Fibroblast of skin of right quadriceps (primary cell): ENCODE data around the gene NMRK1.

Source experiments
- DNase-seq: peaks from one replicate; pipeline ENCODE4 v3.0.0-alpha.2; 2013

The NMRK1 gene

DNA sequence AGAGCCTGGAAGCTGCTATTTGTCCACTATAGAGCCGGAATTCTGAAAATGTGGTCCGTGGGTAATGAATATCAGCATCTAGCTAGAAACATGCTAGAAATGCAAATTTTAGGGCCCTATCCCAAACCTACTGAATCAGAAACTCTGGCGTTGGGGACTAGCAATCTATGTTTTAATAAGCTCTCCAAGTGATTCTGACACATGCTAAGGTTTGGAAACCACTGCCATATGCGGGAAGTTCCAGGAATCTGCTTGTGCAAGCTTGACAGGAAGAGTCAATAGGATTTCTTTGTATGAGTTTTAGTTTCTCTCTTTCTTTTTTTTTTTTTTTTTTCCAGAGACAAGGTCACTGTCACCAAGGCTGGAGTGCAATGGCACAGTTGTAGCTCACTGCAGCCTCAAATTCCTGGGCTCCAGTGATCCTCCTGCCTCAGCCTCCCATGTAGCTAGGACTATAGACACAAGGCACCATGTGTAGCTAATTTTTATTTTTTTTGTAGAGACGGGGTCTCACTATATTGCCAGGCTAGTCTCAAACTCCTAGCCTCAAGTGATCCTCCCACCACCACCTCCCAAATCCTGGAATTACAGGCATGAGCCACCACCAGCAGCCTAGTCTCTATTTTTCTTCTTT is 33.5 kb downstream of the NMRK1 start:
- peak; percentile 71 for DNase-seq

- DNase-seq: no peak
Observed at GRCh38 chr9:75053869-75054268, 34.1 kb downstream of the NMRK1 start.

- no peak for DNase-seq
Observed at GRCh38 chr9:75051285-75051684, 36.7 kb downstream of the NMRK1 start.

GRCh38 chr9:75047506-75047905 is 40.4 kb downstream of the NMRK1 start:
- DNase-seq: no peak

DNA sequence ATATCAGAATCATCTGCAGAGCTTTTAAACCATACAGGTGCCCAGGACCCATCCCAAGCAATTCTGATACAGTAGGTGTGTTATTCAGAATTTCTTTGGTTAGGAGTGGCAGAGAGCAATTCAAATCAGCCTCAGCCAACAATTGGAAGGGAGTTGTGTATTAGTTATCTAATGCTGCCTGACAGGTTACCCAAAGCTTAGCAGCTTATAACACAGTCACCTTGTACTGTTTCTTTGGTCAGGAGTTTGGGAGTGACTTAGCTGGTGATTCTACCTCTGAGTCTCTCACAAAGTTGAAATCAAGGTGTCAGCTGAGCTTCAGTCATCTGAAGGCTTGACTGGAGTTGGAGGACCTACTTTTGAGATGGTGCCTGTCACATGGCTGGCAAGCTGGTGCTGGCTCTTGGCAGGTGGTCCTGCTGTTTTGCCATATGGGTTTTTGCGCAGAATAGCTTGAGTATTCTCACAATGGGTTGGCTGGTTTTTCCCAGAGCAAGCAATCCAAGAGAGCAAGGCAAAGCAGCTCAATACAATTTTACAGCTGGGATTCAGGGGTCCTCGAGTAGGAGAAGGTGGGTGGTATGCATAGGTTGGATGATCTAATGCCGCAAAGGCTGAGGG is 41.1 kb downstream of the NMRK1 start:
- DNase-seq: no peak

- DNase-seq: peak; percentile 59
Observed at GRCh38 chr9:75041041-75041440, 46.9 kb downstream of the NMRK1 start.

DNA sequence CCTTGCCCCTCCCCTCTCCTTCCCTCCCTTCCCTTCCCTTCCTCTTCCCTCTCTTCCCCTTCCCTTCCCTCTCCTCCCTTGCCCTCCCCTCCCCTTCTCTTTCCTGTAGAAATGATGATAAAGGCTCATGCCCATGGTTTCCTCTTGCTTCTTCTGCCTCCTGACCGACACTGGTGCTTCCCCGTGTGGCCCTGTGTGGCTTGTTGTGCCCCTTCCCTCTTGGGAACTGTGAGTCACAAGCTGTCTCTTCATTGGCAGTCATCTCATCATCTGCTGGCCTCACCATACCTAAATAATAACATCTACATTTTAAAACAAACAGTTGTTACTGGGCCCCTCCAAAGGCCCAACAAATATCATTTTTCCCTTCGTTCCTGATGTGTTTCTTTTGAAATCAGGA is 48.2 kb downstream of the NMRK1 start:
- DNase-seq: peak; percentile 21

GRCh38 chr9:75039009-75039408 is 48.9 kb downstream of the NMRK1 start:
- DNase-seq: peak; percentile 96

DNA sequence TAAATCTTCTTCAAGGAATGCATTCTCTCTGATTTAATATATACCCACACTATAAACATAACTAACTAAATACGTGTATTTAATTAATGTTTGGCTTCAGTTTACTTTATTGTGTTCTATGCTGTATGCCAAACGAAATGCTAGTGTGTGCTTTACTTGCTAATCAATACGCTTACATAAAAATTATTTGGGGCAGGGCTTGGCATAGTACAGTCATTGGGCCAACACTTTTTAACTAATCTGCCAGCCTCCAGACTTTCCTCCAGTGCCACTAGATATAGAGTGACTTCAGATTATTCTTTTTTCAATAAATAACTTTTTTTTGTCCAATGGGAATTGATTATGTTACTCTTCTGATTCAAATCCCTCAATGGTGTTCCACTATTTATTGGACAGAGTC is 51.2 kb downstream of the NMRK1 start:
- DNase-seq: no peak

- DNase-seq: no peak
Observed at GRCh38 chr9:75033791-75034473, 54.0 kb downstream of the NMRK1 start.

DNA sequence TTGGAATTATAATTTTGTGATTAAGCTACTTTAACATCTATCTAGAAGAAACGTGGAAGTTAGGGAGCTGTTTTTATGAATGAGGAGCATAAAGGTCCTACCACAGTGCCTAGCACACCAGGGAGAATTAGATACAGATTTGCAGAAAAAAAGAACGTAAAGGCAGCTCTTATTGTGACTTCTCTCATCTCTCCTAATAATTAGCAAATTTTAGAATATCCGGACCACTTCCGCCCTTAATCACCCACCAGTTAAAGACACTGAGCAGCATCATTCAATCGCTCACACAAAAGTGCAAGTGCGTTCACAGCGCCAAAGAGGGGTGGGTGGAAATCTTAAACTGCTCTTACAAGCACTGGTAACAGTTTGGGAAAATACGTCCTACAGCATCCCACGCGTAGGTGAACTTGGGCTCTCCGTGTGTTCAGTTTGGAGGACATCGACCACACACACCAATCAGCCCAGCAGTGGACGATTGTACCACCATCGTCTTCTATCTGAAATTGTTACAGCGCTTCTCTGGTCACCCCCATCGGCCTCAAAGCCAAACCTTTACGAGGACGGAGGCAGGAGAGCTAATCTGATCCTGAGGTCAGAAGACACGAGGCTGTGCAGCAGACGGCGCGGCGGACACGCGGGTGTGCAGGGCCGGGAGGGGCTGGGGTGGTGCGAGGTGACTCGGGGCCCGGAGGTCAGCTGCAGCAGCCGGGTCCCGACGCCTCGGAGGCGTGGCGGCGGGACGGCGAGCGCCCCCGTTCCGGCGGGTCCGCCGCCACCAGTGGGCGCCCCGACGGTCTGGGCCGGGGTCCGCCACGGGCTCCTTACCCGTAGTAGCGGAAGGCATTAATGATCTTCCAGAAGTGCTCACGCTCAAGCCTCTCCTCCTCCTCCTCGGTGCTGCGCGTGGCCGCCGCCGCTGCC is 60.5 kb downstream of the NMRK1 start:
- DNase-seq: peak; percentile 25

GRCh38 chr9:75023846-75024245 is 64.1 kb downstream of the NMRK1 start:
- no peak for DNase-seq

- DNase-seq: no peak
Observed at GRCh38 chr9:75019654-75020053, 68.3 kb downstream of the NMRK1 start.

GRCh38 chr9:75019022-75019421 is 68.9 kb downstream of the NMRK1 start:
- DNase-seq: no peak

GRCh38 chr9:75017378-75017777 is 70.6 kb downstream of the NMRK1 start:
- no peak for DNase-seq

GRCh38 chr9:75013735-75014134 is 74.2 kb downstream of the NMRK1 start:
- no peak for DNase-seq
